Endothelial cell (in vitro differentiated cells): ENCODE measurements around the gene ROS1. TPM values are rescaled to one million over a fixed set of nuclear protein-coding genes. Genes with fewer than 3 reads are reported as not detected.

ENCODE experiments used
- DNase-seq: peaks from one replicate; pipeline ENCODE4 v3.0.0; 2021; ENCODE audit warnings: low spot score
- H3K27ac Mint-ChIP-seq: one replicate; pipeline ENCODE4 v1.8.0; 2021; ENCODE audit warnings: mixed read lengths, inconsistent platforms; ENCODE audit not compliant: unreplicated experiment
- H3K27me3 Mint-ChIP-seq: one replicate; pipeline ENCODE4 v1.8.0; 2021; ENCODE audit warnings: mild to moderate bottlenecking, moderate library complexity, mixed read lengths, inconsistent platforms; ENCODE audit not compliant: unreplicated experiment
- H3K36me3 Mint-ChIP-seq: one replicate; pipeline ENCODE4 v1.8.0; 2021; ENCODE audit warnings: mild to moderate bottlenecking, low read depth, mixed read lengths, inconsistent platforms; ENCODE audit not compliant: unreplicated experiment
- H3K4me1 Mint-ChIP-seq: one replicate; pipeline ENCODE4 v1.8.0; 2021; ENCODE audit warnings: mild to moderate bottlenecking, mixed read lengths, inconsistent platforms; ENCODE audit not compliant: unreplicated experiment
- H3K4me3 Mint-ChIP-seq: one replicate; pipeline ENCODE4 v1.8.0; 2021; ENCODE audit warnings: mild to moderate bottlenecking, mixed read lengths, inconsistent platforms; ENCODE audit not compliant: unreplicated experiment
- H3K9me3 Mint-ChIP-seq: one replicate; pipeline ENCODE4 v1.8.0; 2021; ENCODE audit warnings: mixed read lengths, inconsistent platforms; ENCODE audit not compliant: unreplicated experiment
- total RNA-seq: library from RNA; stranded (reverse); fragmentation: NEBNext Ultra II Directional; extraction: Animal tissue kit (Norgen Biotek cat#: 25700); gene quantifications from one replicate; pipeline ENCODE4 v1.2.1, GENCODE V29; 2021; ENCODE audit not compliant: unreplicated experiment
- TF ChIP-seq, protein P1 (sequence below): fragments of 200-600 bp; sonication (generic); IDR thresholded peaks from one replicate; pipeline ENCODE4 v1.5.0; 2021; ENCODE audit warnings: antibody characterized with exemption; ENCODE audit not compliant: unreplicated experiment

Gene ROS1
- total RNA-seq, 1 donor from 2014 or later = 0.05 TPM

DNA sequence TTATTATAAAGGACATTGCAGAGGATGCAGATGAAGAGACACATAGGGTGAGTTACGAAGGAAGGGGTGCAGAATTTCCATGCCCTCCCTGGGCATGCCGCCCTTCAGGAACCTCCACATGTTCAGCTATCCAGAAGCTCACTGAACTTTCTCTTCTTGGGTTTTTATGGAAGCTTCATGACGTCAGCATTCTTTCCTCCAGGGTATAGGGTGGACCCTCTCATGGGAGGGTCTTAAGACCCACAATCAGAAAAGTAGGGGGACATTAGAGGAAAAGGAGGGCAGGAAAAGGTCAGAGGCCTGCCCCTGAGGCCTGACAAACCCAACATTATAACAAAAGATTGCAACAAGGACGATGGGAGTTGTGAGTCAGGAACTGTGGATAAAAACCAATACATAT, 42.1 kb upstream of the ROS1 start:
- Mint-ChIP-seq H3K4me3 (no peak overlapping the region), H3K4me1 (peaks cover 8% of the 10 kb centered on the region), H3K9me3 (no peaks in the 10 kb centered on the region)

DNA sequence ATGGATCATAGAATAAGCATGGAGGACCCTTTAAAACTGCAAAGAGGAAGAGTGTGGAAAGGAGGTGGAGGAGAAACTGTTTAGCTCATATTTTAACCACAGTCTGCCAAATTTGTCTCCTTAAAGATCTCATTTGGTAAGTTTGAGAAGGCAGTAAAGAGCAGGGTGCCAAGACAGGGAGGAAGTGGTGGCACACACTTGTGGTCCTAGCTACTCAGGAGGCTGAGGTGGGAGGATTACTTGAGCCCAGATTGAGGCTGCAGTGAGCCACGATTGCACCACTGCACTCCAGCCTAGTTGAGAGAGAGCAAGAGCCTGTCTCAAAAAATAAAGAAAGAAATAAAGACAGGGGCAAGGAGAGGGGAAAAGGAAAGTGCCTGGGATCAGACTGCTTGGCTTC, 39.9 kb upstream of the ROS1 start:
- H3K9me3 Mint-ChIP-seq = no peaks in the 10 kb centered on the region
- DNase-seq = no peak
- H3K27me3 Mint-ChIP-seq = peaks cover 3% of the 10 kb centered on the region
- no peaks in the 10 kb centered on the region for H3K36me3 Mint-ChIP-seq
- TF ChIP-seq, protein P1, sequence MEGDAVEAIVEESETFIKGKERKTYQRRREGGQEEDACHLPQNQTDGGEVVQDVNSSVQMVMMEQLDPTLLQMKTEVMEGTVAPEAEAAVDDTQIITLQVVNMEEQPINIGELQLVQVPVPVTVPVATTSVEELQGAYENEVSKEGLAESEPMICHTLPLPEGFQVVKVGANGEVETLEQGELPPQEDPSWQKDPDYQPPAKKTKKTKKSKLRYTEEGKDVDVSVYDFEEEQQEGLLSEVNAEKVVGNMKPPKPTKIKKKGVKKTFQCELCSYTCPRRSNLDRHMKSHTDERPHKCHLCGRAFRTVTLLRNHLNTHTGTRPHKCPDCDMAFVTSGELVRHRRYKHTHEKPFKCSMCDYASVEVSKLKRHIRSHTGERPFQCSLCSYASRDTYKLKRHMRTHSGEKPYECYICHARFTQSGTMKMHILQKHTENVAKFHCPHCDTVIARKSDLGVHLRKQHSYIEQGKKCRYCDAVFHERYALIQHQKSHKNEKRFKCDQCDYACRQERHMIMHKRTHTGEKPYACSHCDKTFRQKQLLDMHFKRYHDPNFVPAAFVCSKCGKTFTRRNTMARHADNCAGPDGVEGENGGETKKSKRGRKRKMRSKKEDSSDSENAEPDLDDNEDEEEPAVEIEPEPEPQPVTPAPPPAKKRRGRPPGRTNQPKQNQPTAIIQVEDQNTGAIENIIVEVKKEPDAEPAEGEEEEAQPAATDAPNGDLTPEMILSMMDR = no peak
- H3K4me1 Mint-ChIP-seq = peaks cover 8% of the 10 kb centered on the region
- H3K27ac Mint-ChIP-seq = no peak overlapping the region
- H3K4me3 Mint-ChIP-seq = no peak overlapping the region

More for the DNA sequence above, 42.1 kb upstream of the ROS1 start:
- TF ChIP-seq, protein P1 = no peak
- peaks cover 3% of the 10 kb centered on the region for H3K27me3 Mint-ChIP-seq
- H3K36me3 Mint-ChIP-seq = no peaks in the 10 kb centered on the region
- DNase-seq = no peak
- H3K27ac Mint-ChIP-seq = no peak overlapping the region

DNA sequence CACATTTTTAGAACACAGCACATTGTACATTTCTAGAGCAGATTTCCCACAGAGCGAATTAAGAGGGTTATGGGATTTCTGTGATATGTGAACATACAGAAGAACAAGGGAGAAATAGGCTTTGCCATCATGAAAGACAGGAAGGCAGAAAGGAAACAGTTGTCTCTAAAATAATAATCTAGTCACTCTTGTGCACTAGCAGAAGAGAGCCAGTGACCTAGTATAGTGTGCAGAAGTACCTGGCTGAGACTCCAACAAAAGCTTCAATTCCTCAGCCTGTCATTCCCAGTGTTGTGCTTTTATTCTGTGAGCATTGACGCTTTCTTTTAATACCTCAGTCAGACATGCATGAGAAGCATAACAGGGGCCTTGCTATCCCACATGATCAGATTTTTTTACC, 39.0 kb upstream of the ROS1 start:
- no peak overlapping the region for H3K27ac Mint-ChIP-seq
- no peak overlapping the region for H3K4me3 Mint-ChIP-seq
- DNase-seq = no peak
- peaks cover 3% of the 10 kb centered on the region for H3K27me3 Mint-ChIP-seq
- no peaks in the 10 kb centered on the region for H3K9me3 Mint-ChIP-seq
- TF ChIP-seq, protein P1 = no peak
- no peaks in the 10 kb centered on the region for H3K36me3 Mint-ChIP-seq
- H3K4me1 Mint-ChIP-seq = peaks cover 8% of the 10 kb centered on the region

DNA sequence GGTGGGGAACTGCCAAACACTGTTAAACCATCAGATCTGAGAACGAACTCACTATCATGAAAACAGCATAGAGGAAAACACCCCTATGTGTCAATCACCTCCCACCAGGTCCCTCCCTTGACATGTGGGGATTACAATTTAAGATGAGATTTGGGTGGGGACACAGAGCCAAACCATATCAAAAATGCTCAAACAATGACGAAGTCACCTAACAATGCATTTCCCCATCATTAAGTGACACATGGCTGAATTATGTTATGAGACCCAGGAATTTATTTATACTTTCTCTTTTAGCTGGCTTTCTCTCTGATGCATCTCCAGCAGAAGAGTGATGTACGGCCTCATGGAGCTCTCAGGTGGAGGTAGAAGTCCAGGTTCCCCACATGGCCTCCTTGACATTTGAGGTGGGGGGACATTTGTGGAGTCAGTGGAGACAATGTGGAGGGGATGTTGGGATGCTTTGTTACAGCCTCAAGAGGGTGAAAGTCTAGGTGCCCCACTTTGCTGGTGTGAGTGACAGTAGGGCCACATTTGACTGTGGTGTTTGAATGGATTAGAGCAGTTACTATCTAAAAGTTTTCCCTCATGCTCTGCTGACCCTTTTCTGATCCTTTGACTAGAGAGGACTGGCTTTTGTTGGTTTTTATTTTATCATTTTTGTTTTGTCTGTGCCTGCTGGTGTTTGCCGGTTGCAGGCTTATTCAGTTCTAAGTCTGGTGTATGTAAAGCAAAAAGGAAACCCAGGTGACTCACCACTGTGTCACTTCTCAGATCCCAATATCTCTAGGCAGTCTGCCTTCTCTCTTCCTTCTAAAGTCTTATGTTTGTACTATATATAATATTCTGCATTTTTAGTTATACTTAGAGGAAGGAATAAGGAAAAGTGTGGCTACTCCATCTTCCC, 38.3 kb upstream of the ROS1 start:
- Mint-ChIP-seq H3K4me3 (no peak overlapping the region), H3K27ac (no peak overlapping the region), H3K36me3 (no peaks in the 10 kb centered on the region), H3K9me3 (no peaks in the 10 kb centered on the region), H3K27me3 (peaks cover 2% of the 10 kb centered on the region), H3K4me1 (peaks cover 8% of the 10 kb centered on the region)
- no peak for DNase-seq
- TF ChIP-seq, protein P1 = no peak
